HG03565 (cell line): ENCODE results near the gene MRPL10.

Experiments used
- ATAC-seq: cut with Tn5 transposase; IDR thresholded peaks from one replicate; pipeline ENCODE4 v1.9.1; 2021; ENCODE audit warnings: mild to moderate bottlenecking, moderate library complexity; ENCODE audit not compliant: unreplicated experiment

Gene MRPL10

DNA sequence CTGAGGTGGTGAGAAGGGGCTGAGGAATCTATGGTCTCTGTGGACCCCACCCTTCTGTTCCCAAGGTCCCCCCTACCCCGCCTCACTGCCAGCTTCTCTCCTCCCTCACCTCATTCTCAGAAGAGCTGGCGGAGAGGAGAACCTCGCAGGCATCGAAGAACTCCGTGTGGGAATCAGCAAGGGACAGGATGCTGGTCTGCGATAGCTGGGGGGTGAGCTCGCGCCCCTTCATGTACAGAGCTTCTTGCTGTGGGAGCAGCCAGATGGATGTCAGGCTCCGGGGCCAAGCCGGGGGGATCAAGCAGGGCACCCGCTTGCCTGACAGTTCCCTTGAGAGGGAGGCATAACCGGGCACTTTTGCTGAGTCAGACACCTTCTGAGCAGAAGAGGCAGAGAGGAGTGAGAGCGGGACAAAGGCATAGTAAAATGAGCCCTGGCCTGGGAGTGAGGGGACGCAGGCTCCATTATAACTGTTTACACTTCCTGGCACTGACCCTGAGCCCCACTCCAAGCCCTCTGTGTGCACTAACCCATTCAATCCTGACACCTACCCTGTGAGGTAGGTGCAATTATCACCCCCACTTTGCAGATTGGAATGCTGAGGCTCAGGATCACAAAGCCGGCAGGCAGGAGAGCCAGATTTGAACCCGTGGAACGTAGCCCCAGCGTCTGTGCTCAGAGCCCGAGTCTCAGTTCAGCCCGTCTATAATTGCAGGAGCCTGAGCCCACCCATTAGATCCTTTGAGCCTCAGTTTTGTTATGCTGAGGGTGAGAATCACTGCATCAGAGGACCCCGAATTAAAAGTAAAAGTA is 16.0 kb downstream of the MRPL10 start:
- no peak for ATAC-seq

DNA sequence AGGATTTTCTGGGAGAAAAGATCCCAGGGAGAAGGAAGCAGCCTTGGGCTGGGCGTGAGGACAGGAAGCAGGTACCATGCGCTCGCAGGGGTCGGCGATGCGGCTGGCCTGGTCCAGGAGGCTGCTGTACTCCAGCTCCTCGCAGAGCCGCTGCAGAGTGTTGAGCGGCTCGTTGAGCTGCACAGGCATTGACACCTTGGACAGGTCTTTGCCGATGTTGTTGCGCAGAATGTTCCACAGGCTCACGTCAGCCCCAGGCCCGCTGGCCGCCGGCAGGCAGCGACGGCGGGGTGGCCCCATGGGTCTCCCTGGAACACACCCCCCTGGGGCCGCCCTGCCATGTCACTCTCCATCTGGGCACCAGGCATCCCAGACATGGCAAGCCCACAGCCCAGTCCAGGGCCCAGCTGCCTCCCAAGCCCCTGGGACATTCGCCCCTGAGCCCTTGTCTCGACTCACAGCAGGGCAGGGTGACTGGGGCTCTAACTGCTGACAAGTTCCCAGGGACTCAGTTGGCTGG is 17.8 kb downstream of the MRPL10 start:
- ATAC-seq: no peak

DNA sequence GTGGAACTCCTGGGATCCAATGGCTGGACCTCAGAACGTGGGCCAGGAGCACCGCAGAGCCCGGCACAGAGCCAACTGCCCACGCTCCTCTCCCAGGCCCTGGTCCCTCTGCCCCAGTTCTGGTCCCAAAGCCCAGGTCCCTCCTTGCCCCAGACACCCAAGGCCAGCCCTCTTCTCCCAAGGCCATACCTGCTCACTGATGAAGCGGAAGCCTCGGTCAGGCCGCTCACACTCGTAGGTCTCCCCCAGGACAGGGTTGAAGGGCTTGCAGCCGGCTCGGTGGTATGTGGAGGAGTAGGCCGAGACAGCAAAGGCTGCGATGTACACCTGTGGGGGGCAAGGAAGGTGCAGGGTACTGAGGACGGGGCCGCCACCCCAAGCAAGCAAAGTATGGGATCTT is 18.3 kb downstream of the MRPL10 start:
- ATAC-seq: no peak

DNA sequence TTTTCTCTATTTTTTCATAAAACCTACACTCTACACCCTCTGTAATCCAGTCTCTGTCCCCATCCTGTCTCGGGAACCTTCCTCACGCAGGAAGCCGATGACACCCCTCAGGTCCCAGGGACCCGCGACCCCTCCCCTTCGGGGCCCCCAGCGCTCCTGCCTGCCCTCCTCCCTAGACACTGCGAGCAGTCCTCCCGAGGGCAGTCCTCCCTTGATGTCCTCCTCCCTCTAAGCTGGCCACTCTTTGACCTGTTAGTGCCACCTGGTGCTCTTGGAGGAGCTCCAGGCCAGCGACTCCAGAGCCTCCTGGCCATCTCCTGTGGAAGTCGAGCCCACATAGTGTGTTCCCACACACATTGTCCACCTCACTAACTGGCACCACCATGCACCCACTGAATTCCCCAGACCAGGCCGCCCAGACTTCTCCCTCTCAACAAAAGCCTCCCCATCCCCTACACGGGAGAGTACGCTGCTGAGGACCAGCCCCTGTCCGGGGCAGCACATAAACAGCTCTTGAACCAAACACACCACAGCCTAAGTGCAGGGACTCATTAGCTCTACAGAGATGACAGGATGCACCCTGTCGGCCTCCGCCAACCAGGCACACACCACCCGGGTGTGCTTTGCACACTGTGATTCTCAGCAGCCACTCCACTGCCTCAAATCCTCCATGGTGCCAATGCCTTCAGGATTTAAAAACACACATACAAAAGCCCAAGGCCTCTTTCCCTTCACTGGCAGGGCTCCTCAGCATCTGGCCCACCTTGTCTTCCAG is 19.0 kb downstream of the MRPL10 start:
- no peak for ATAC-seq

DNA sequence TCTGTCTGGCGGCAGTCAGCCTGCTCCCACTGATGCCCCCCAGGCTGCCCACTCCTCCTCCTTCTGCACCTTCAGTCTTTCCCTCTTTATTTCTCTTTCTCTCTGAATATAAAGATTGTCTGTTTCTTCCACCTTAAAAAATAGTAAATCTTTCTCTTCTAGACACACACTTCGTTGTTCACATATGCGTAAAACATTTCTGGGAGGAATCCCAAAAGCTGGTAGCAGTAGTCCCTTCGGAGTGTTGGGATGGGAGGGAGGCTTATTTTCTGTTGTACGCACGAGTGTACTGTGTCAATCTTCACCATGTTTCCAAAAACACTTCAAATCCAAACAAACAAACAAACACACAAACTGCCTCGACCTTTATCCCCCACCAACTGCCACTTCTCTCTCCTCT is 19.6 kb downstream of the MRPL10 start:
- ATAC-seq: no peak

DNA sequence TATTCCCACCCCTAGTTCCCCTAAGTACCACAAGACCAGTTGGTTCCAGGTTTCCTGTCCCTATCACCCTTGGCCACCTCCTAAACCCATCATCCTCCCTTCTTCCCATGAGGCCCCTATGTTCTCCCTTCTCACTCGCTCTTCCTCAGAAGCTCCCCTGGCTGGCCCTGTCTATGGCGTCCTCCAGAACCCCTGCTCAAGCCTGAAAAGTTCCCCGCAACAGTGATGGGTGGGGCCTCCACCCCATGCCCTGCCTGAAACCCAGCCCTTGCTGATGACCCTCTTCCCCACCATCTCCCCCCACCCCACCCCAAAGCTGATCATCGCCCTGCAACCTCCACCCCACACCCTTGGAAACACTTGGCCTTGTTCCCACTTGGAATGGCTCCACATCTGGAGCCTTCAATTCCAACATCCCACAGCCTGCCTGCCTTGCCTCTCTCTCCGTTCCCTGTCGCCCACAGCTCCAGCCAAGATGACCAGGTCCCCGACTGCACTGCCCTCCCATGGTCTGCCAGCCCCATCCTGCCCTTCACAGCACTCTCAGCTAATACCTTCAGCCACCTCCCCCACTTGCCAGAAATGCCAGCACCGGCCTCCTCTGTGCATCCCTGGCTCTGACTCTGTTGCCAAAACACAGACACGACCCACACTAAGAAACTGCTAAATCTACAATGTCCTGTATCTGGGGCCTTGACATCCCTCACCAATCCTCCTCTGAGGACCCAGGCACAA is 20.3 kb downstream of the MRPL10 start:
- ATAC-seq: no peak

DNA sequence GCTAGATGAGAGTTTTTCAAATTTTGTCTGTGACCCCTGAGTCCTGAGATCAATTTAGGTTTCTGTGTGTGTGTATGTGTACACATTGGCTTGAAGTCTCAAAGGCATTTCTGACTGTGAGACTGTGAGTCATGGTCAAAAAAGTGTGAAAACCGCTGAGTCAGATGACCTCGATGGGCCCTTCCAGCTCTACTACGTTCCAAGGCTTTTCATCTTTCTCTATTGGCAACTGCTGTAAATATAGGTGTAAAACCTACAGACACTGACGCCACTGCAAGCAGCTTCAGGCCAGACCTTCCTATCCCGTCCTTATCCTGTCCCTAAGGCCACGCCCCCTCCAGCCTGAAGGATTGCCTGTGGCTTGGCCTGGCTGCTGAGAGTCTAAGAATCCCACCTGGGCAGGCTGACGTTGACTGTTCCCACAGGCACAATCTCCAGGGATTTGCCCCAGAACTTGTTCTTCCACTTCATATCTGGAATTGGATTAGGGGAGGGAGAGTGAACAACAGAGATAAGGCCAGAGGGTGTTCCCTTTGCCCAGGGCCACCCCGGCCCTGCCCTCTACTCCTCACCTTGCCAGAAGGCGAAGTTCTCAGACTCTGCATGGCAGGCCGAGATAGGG is 21.0 kb downstream of the MRPL10 start:
- ATAC-seq: no peak

DNA sequence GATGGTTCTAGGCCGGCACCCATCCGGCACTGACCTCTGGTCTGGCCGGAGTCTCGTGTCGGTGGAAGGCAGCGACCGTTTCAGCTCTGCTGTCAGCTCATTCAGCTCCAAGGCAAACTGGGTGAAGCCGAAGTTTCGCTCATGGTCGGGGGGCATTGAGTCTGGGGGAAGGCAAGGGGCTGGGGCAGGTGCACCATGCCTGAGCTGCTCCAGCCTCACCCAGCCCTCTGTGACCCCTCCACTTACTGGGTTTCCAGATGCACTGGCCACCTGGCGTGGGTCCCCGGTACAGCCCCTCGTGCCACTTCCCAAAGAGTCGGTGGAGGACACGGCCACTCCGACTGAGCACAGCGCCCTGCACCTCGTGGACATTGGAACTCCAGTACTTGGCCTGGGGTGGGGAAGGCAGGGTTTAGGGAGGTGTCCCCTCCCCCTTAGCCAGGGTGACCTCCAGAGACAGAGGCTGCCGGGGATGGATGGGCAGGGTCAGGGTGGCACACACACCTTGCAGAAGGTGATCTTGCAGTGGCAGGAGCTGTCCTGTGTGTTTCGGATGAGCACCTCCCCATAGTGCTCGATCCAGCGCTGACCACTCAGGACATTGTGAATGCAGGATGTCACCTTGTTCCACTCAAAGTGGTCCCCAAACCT is 22.4 kb downstream of the MRPL10 start:
- no peak for ATAC-seq

DNA sequence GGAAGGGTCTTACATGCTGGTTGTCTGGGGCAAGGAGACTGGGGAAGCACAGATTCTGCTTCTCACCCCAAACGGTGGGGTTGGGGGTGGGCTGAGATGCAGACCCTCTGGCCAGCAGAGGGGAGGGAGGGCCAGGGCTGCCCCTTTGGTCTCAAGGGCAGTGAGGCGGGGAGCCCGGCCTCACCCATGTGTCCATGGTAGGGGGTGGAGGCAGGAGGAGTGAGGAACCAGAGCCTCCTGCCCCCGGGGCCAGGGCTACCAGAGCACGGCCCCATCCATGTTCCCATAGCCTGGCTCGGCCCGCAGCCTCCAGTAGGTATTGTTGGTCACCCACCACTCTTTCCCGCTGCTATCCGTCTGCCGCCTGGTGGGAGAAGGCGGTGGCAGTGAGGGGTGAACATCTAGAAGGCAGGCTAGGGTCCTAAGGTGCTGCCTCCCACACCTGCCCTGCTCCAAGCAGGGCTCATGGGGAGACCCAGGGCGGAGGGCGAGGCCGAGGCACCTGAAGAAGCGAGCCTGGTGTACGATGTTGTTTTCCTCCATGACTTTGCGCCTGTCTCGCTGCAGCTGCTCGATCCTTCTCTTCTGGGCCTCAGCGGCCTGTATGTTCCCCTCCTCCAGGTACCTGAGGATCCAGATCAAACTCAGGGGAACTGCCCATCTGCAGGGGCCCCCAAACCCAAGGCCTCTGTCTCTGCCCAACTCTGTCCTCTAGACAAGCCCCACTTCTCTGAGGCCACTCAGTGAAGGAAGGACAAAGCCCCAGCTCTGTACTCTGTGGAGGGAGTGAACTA is 23.1 kb downstream of the MRPL10 start:
- ATAC-seq: no peak

DNA sequence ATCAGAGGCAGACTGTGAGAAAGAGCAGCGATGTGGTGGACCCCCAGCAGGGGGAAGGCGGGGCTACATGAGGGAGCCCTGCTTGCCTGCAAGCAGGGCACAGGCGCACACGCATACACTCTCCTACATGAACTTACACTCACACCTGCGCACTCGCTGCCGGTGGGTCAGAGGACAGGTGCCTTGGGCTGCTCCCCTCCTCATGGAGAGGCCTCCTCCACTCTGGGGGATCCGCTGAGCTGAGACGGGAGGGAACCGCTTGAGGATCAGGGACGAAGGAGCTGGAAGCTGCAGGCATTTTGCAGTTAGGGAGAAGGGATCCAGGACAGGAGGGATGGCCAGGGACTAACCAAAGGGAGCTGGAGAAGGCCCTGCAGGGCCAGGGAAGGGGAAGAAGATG is 23.9 kb downstream of the MRPL10 start:
- ATAC-seq: no peak

DNA sequence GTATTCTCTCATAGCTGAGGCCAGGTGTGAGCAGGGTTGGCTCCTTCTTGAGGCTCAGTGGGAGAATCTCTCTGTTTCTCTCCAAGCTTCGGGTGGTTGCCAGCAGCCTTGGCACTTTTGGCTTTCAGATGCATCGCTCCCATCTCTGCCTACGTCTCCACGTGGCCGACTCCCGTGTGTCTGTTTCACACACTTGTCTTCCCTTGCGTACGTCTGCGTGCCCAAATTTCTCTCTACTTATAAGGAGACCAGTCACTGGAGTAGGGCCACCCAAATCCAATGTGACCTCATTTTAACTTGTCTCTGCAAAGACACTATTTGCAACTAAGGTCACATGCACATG is 24.5 kb downstream of the MRPL10 start:
- ATAC-seq: no peak

DNA sequence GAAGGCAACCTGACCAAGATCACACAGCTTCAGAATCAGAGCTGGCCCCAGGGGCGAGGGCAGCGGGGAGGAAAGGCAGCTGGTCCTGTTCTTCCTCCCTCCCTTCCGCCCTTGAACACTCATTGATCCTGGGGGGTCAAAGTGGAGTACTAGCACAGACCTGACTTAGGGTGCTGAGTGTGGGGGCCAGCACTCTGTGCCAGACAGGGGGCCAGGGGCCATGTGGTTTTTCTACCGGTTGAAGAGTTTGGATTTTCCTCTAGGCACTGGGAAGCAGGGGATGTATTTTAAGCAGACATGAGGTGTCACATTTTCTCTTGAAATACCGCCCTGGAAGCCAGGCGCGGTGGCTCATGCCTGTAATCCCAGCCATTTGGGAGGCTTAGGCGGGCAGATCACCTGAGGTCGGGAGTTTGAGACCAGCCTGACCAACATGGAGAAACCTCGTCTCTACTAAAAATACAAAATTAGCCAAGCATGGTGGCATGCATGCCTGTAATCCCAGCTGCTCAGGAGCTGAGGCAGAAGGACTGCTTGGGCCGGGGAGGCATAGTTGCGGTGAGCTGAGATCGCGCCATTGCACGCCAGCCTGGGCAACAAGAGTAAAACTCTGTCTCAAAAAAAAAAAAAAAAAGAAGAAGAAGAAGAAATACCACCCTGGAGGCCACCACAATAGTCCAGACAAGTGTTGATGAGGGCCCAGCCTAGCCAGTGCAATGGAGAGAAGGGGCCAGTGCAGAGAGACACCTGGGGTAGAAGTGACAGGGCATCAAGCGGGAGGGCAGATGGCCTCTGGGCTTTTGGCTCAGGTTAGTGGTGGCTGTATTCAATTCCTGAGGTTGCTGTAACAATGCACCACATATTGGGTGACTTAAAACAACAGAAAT is 25.1 kb downstream of the MRPL10 start:
- ATAC-seq: no peak

DNA sequence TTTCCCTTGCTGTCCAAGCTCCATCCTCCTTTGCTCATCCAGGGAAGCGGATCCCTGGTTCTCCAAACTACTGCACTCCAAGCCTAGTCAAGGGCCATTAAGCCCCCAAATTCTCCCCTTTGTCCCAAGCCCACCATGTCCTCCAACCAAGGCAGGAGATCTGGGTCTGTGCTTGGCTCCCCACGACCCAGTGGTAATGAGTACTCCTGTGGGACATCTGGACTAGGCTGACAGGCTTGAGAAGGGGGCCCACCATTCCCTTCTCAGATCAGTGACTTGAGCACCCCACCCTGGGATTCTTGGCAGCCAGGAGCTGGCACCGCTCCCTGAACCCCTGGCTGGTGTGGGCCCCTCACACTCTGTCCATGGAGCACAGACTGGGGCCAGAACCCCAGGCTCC is 26.9 kb downstream of the MRPL10 start:
- no peak for ATAC-seq

DNA sequence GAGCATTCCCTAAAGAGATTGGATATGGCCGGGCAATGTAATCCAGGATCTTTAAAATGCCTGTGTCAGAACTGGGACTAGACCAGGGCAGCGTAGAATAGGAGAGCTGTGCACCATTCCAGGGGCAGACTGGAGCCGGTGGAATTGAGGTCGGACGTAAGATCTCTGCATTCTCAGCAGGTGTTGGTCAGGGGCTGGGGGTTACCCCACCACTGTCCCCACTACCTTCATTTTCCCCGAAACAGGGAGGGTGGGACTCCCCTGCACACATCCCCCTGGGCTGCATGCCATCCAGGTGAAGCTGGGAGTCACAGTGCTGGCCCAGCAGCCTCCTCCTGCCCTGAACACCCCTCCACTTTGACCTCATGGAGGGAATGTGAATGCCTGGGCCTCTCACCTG is 27.6 kb downstream of the MRPL10 start:
- no peak for ATAC-seq

DNA sequence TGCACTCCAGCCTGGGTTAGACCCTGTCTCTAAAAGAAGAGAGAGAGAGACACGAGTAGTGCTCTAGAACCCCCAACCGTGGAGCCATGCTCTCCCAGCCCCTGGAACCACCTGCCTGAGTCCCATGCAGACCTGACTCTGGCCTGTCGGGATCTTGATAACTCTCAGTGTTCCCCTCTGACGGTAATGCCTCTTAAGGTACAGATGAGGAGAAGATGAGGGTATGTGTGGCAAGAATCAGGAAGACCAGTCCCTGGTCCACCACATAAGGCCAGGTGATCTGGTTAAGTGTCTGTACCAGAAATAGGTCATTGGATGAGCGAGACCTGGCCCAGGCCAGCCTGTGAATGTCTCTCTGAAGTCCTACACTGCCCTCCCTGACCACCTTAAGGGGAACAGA is 28.1 kb downstream of the MRPL10 start:
- no peak for ATAC-seq

DNA sequence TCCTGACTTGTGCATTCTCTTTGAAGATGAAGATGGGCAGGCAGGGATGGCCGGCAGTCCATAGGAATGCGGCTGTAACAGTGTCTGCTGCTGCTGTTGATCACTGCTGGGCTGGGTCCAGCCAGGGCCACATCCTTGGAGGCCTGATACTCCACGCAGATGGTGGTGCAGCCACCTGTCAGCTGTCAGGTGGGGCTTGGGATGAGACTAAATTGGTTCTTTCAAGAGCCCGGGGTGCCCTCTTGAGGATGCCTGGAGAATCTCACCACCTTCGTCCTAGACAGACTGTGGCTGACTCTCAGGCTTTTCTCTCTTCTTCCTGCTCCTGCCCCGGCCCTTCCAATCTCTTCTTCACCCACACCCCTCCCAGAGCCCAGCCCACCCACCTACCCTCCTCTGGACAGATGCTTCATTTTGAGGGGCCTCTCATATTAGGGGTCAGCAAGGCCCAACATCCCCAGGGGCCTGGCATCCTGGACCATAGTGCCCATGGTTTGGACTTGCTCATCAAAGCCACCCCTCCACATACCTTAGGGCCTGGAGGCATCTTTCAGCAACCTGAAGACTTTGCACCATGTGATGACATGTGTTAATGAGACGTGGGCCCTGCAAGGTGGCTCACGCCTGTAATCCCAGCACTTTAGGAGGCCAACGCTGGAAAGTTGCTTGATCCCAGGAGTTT is 28.9 kb downstream of the MRPL10 start:
- ATAC-seq: no peak

DNA sequence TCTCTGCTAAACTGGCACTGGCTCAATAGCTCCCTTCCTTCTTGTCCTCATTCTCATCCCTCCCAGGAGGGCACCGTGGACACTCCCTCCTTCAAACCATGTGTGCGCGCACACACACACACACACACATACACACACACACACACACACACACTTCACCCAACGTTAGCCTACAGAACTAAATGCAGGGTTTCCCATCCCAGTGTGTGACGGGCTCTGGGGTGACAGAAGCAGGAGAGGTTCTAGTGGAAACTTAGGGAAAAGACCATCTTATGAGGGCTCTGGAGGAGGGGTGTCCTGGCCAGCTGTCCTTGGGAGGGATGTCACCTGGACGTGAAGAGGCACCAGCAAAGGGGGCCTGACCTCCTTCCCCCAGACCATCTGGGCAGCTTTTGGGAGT is 29.4 kb downstream of the MRPL10 start:
- no peak for ATAC-seq

DNA sequence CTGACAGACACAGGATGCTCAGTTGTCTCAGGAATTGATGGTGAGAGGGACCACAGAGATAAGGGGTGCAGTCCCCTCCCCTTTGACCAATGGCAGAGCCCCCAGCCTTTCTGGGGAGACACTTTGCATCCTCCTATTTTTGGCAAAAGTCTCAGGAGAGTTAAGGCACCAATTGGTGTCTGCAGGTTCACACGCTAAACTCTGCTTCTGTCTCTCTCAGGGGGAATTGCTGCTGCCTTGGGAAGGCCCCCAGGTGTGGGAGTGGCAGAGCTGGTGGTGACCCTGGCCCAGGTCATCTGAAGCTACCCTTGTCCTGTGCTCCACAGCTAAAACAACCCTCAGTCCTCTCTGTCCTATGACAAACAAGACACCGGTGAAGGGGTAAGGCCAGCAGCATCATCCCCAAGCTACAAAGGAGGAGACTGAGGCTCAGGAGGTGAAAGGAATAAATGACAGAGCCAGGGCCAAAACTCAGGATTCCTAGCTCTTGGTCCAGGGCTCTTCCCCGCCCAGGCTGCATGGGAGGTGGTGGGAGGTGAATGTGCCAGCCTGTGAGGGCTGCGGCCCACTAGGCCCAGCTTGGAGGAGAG is 30.1 kb downstream of the MRPL10 start:
- no peak for ATAC-seq
